Lower leg skin (tissue), 4 donors: Measurements from ENCODE around the gene CPLX3. TPM values are rescaled to one million over a fixed set of nuclear protein-coding genes. Genes with fewer than 3 reads are reported as not detected.

ENCODE experiments used
- DNase-seq, 2 donors: peaks; one replicate each; pipeline ENCODE4 v3.0.0-alpha.2; 2019; ENCODE audit warnings: low spot score in 2 of 2
- H3K4me3 ChIP-seq: fragments of 200-600 bp; sonication (generic); 2 replicates; pipeline ENCODE4 v1.5.1; 2017; ENCODE audit warnings: mild to moderate bottlenecking, low read depth; ENCODE audit not compliant: poor library complexity, severe bottlenecking
- CTCF ChIP-seq, 3 donors: fragments of 450-650 bp; IDR thresholded peaks; one replicate each; pipeline ENCODE4 v1.5.1; 2016; ENCODE audit warnings: antibody characterized with exemption in 3 of 3, mild to moderate bottlenecking in 3 of 3, moderate library complexity in 2 of 3
- POLR2A ChIP-seq, 2 donors: fragments of 450-650 bp; IDR thresholded peaks; one replicate each; pipeline ENCODE4 v1.6.1; 2016 to 2017; ENCODE audit warnings: antibody characterized with exemption in 2 of 2, mild to moderate bottlenecking in 1 of 2, moderate library complexity in 1 of 2
- WGBS, 2 donors: methylation state at CpG; one replicate each; pipeline ENCODE4 v1.1.5; 2018; 5-methylcytosine and 5-hydroxymethylcytosine counted together
- intact Hi-C: fragments of 100-400 bp; cut with DNase I; formaldehyde crosslinking; loops from one replicate; pipeline ENCODE4 v1.15.0; 2023; ENCODE audit warnings: low total_unique reads
- total RNA-seq, 4 donors: library from RNA; depleted of rRNA; stranded (reverse); fragments of >200 nt; gene quantifications; one replicate each; pipeline ENCODE4 v1.1.0, GENCODE V29; 2016

CPLX3 gene
- total RNA-seq, 4 donors from 2014 or later, result 0.17 to 0.84 (median 0.28) TPM

- intact Hi-C loops, result no loop called here
- DNase-seq, result no peak
- TF ChIP-seq POLR2A (IDR thresholded peaks at IDR 0.05), result no peak
- no peak for TF ChIP-seq CTCF (IDR thresholded peaks at IDR 0.05)
- 78 to 87% methylated on average over 6 of the region's 6 CpGs for WGBS, 2 donors
- H3K4me3 ChIP-seq, result no peak overlapping the region
These were observed 37.9 kb downstream of the CPLX3 start for GRCh38 chr15:74864296-74864695.

- WGBS, 2 donors, result 58 to 74% methylated on average over 2 of the region's 2 CpGs
- TF ChIP-seq CTCF (IDR thresholded peaks at IDR 0.05) (no peak), POLR2A (IDR thresholded peaks at IDR 0.05) (no peak)
- intact Hi-C loops, result no loop called here
These were observed 38.9 kb downstream of the CPLX3 start for GRCh38 chr15:74865316-74865715.

DNA sequence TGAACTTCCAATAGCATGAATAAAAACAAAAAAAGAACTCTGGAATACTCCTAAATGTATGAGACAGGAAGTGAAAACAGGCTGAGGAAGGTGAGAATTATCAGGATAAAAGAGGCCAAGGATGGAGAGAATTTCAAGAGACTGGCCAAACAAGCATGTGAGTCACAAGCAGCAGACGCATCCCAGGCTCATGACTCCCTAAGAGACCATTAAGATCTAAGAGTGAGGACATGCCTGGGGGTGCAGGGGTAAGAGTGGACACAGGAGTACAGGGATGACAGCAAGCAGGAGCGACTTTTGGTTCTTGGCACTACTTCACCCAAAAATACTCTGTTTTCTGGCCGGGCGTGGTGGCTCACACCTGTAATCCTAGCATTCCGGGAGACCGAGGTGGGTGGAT is 39.7 kb downstream of the CPLX3 start:
- DNase-seq, result peak in 1 of 2 donors; percentile 45
- WGBS, 2 donors, result 50% methylated on average over 6 of the region's 6 CpGs
- no peak overlapping the region for H3K4me3 ChIP-seq
- TF ChIP-seq POLR2A (IDR thresholded peaks at IDR 0.05), result no peak
- TF ChIP-seq CTCF (IDR thresholded peaks at IDR 0.05), result no peak
- intact Hi-C loops, result no loop called here

More at GRCh38 chr15:74865316-74865715, 38.9 kb downstream of the CPLX3 start:
- H3K4me3 ChIP-seq, result no peak overlapping the region
- DNase-seq, result no peak

DNA sequence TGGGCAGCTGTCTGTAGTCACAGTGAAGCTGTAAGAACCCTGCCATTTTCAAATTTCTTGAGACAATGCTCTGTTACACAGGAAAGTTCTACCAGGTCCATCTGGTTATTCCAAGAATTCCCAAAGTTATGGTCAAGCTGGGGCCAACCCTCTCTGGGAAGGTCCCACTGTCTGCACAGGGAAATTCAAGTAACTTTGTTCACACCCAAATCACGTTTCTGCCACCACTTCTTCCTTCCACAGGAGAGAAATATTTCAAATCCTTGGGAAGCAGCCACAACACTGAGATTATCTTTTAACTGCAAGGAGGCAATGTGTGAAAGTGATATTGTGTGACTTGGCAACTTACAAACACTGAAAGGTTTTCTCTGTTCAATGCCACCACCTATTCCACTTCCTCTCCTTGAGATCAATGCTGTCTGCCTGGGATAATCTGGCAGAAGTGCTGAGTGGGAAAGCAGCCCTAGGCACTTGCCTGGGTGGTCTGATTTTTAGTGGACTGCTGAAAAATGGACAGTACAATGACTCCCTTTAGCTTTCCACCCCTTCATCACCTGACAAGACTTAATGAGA is 41.1 kb downstream of the CPLX3 start:
- 18 to 39% methylated on average over 1 of the region's 1 CpG for WGBS, 2 donors
- intact Hi-C loops, result no loop called here
- TF ChIP-seq POLR2A (IDR thresholded peaks at IDR 0.05), result no peak
- TF ChIP-seq CTCF (IDR thresholded peaks at IDR 0.05), result no peak
- no peak overlapping the region for H3K4me3 ChIP-seq
- no peak for DNase-seq

DNA sequence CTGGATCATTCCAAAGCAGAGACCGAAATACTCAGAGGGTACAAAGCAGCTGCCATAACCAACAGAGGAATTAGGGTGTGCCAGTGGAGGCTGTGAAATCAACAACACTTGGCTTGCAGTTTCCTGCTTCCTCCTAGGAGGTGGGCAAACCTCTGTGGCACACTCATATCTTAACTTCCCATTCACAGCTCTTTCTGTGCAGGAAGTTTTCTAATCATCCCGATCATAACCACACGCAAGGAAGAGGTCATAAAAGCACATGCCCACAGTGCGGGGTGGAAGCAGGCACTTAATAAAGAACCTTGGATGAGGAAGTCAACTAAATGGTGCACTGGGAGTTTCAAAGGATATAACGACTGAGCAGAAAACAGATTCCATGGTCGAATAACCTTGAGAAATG is 41.6 kb downstream of the CPLX3 start:
- TF ChIP-seq POLR2A (IDR thresholded peaks at IDR 0.05) (no peak), CTCF (IDR thresholded peaks at IDR 0.05) (no peak)
- WGBS, 2 donors, result 53 to 63% methylated on average over 6 of the region's 6 CpGs
- intact Hi-C loops, result no loop called here
- H3K4me3 ChIP-seq, result no peak overlapping the region
- peak in 1 of 2 donors; percentile 54 for DNase-seq

DNA sequence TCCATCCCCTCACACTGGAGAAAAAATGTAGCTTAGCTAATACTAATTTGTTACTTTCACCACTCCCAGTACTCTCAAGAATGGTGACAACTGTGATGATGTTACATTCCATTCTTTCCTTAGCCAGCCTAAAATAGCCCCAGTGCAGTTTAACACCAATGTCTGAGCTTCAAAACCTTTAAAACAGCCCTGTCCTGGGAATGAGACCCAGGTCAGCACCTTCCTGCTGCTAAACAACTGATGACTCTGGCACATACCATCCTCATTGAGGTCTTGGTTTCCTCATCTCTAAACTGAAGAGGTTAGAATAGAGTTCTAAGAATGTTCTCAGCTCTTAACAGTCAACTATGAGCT is 42.9 kb downstream of the CPLX3 start:
- intact Hi-C loops, result no loop called here
- DNase-seq, result no peak
- TF ChIP-seq POLR2A (IDR thresholded peaks at IDR 0.05) (no peak), CTCF (IDR thresholded peaks at IDR 0.05) (no peak)
- no peak overlapping the region for H3K4me3 ChIP-seq
